GM12878 (cell line): ENCODE measurements around the gene HAND2.

ENCODE experiments used
- ASH2L ChIP-seq: fragments of 300-600, 200-600 bp; sonication (generic); IDR thresholded peaks from 2 replicates; pipeline ENCODE4 v1.6.1; 2017; ENCODE audit warnings: low read depth, mild to moderate bottlenecking, borderline replicate concordance
- CREM ChIP-seq: IDR thresholded peaks from 2 replicates; pipeline ENCODE4 v1.6.1; 2014; ENCODE audit warnings: antibody characterized with exemption, low read depth
- ESRRA ChIP-seq: IDR thresholded peaks from 2 replicates; pipeline ENCODE4 v1.6.1; 2012; ENCODE audit warnings: mild to moderate bottlenecking, low read length, improper control_type of control experiment
- FOS ChIP-seq: IDR thresholded peaks from 3 replicates; pipeline ENCODE4 v1.6.1; 2011; ENCODE audit warnings: borderline replicate concordance; ENCODE audit not compliant: insufficient read length; ENCODE audit errors: extremely low read depth
- PAX8 ChIP-seq: fragments of 450-650 bp; IDR thresholded peaks from 2 replicates; pipeline ENCODE4 v1.6.1; 2017; ENCODE audit warnings: mild to moderate bottlenecking, moderate library complexity
- POLR2A ChIP-seq: IDR thresholded peaks from 2 replicates; pipeline ENCODE4 v1.6.1; 2011; ENCODE audit warnings: low read depth, mild to moderate bottlenecking, low read length
- SIN3A ChIP-seq: IDR thresholded peaks from 2 replicates; pipeline ENCODE4 v1.6.1; 2012; ENCODE audit warnings: low read depth, low read length, improper control_type of control experiment
- TCF3 ChIP-seq: IDR thresholded peaks from 2 replicates; pipeline ENCODE4 v1.6.1; 2012; ENCODE audit warnings: low read depth, mild to moderate bottlenecking, low read length, borderline replicate concordance; ENCODE audit not compliant: insufficient read depth
- ZNF384 ChIP-seq: IDR thresholded peaks from 2 replicates; pipeline ENCODE4 v1.6.1; 2012; ENCODE audit warnings: low read depth, mild to moderate bottlenecking, low read length, improper control_type of control experiment, borderline replicate concordance
- ZZZ3 ChIP-seq: IDR thresholded peaks from 2 replicates; pipeline ENCODE4 v1.6.1; 2011; ENCODE audit warnings: low read depth; ENCODE audit not compliant: control insufficient read depth, insufficient read length
- TF ChIP-seq, protein P1 (sequence below), 3 experiments: IDR thresholded peaks in 2 of 3; conservative IDR thresholded peaks in 1 of 3; 2 replicates each; pipeline ENCODE4 v1.5.1; 2011; ENCODE audit warnings: low read depth in 3 of 3, low read length in 3 of 3, mild to moderate bottlenecking in 3 of 3, control low read depth in 2 of 3, moderate library complexity in 2 of 3, inconsistent platforms in 1 of 3, mixed read lengths in 1 of 3; ENCODE audit not compliant: control insufficient read depth in 2 of 3, insufficient read depth in 1 of 3; ENCODE audit errors: extremely low read depth in 1 of 3
- TF ChIP-seq, protein P2 (sequence below): fragments of 450-650 bp; IDR thresholded peaks from 2 replicates; pipeline ENCODE4 v1.6.1; 2017; ENCODE audit warnings: antibody characterized with exemption, mild to moderate bottlenecking, moderate library complexity

DNA sequence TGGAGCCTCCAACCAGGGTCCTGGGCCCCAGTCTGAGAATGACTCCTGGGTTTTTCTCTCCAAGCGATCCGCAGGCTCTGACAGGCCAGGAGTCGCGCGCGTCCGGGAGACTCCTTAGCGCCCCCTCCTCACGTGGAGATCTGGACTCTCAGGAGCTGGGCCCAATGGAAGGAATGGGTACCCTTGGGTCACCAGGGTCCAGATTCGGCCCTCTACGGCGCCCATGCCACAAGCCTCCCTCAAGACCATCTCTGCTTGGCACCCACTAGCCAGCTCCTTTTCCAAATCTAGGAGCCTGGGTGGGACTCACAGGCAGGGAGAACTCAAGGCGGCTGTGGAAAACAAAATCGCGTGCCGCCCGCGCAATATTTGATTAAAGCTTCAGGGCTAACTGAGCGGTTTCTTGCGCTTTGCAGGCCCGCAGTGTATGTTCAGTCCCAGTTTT, 7.1 kb downstream of the HAND2 start:
- TF ChIP-seq, protein P1, sequence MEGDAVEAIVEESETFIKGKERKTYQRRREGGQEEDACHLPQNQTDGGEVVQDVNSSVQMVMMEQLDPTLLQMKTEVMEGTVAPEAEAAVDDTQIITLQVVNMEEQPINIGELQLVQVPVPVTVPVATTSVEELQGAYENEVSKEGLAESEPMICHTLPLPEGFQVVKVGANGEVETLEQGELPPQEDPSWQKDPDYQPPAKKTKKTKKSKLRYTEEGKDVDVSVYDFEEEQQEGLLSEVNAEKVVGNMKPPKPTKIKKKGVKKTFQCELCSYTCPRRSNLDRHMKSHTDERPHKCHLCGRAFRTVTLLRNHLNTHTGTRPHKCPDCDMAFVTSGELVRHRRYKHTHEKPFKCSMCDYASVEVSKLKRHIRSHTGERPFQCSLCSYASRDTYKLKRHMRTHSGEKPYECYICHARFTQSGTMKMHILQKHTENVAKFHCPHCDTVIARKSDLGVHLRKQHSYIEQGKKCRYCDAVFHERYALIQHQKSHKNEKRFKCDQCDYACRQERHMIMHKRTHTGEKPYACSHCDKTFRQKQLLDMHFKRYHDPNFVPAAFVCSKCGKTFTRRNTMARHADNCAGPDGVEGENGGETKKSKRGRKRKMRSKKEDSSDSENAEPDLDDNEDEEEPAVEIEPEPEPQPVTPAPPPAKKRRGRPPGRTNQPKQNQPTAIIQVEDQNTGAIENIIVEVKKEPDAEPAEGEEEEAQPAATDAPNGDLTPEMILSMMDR (IDR thresholded peaks at IDR 0.05 in 2 of 3, conservative IDR thresholded peaks at IDR 0.05 in 1 of 3; ENCODE audit: control insufficient read depth in 2 of 3, extremely low read depth in 1 of 3, insufficient read depth in 1 of 3, low read depth in 3 of 3, low read length in 3 of 3): no peak
- TF ChIP-seq ESRRA: no peak
- no peak for TF ChIP-seq PAX8
- no peak for TF ChIP-seq TCF3
- TF ChIP-seq ZZZ3: no peak
- TF ChIP-seq FOS: no peak
- TF ChIP-seq ASH2L: no peak
- TF ChIP-seq, protein P2, sequence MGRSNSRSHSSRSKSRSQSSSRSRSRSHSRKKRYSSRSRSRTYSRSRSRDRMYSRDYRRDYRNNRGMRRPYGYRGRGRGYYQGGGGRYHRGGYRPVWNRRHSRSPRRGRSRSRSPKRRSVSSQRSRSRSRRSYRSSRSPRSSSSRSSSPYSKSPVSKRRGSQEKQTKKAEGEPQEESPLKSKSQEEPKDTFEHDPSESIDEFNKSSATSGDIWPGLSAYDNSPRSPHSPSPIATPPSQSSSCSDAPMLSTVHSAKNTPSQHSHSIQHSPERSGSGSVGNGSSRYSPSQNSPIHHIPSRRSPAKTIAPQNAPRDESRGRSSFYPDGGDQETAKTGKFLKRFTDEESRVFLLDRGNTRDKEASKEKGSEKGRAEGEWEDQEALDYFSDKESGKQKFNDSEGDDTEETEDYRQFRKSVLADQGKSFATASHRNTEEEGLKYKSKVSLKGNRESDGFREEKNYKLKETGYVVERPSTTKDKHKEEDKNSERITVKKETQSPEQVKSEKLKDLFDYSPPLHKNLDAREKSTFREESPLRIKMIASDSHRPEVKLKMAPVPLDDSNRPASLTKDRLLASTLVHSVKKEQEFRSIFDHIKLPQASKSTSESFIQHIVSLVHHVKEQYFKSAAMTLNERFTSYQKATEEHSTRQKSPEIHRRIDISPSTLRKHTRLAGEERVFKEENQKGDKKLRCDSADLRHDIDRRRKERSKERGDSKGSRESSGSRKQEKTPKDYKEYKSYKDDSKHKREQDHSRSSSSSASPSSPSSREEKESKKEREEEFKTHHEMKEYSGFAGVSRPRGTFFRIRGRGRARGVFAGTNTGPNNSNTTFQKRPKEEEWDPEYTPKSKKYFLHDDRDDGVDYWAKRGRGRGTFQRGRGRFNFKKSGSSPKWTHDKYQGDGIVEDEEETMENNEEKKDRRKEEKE: no peak
- TF ChIP-seq SIN3A: no peak
- no peak for TF ChIP-seq CREM
- no peak for TF ChIP-seq POLR2A
- no peak for TF ChIP-seq ZNF384
